Mucosa of rectum (tissue), 2 donors: Measurements from ENCODE around the gene AMFR.

Experiments used
- H3K27ac ChIP-seq, 2 donors: one replicate each; pipeline ENCODE4 v1.7.0; 2013; ENCODE audit warnings: inconsistent platforms in 2 of 2, low read depth in 2 of 2, low read length in 2 of 2
- H3K27me3 ChIP-seq, 2 donors: one replicate each; pipeline ENCODE4 v1.7.0; 2013; ENCODE audit warnings: low read length in 2 of 2; ENCODE audit not compliant: control insufficient read depth in 2 of 2, insufficient read depth in 2 of 2
- H3K36me3 ChIP-seq, 2 donors: one replicate each; pipeline ENCODE4 v1.7.0; 2013; ENCODE audit warnings: low read length in 2 of 2; ENCODE audit not compliant: control insufficient read depth in 2 of 2, insufficient read depth in 2 of 2
- H3K4me1 ChIP-seq, 2 donors: one replicate each; pipeline ENCODE4 v1.7.0; 2013; ENCODE audit warnings: low read length in 2 of 2, mild to moderate bottlenecking in 1 of 2; ENCODE audit not compliant: control insufficient read depth in 2 of 2, insufficient read depth in 2 of 2
- H3K4me3 ChIP-seq, 2 donors: one replicate each; pipeline ENCODE4 v1.7.0; 2013; ENCODE audit warnings: low read length in 2 of 2
- H3K9ac ChIP-seq, 2 donors: one replicate each; pipeline ENCODE4 v1.7.0; 2013; ENCODE audit warnings: low read length in 2 of 2, low read depth in 1 of 2, mild to moderate bottlenecking in 1 of 2
- H3K9me3 ChIP-seq, 2 donors: one replicate each; pipeline ENCODE4 v1.7.0; 2013; ENCODE audit warnings: low read length in 2 of 2; ENCODE audit not compliant: control insufficient read depth in 2 of 2
- donor health status: healthy.
- donor health status: Normal muscosa, but diverticular disease.

AMFR gene

GRCh38 chr16:56451753-56452689 is 26.7 kb upstream of the AMFR start:
- Histone ChIP-seq H3K36me3 (peaks cover 6 to 20% of the 10 kb centered on the region in 2 donors), H3K27ac (peak overlapping the region; percentile 81 to 84), H3K9me3 (no peaks in the 10 kb centered on the region), H3K4me3 (peak overlapping the region; percentile 89 to 98), H3K27me3 (no peaks in the 10 kb centered on the region), H3K9ac (peak overlapping the region; percentile 76 to 88), H3K4me1 (peaks cover 16% of the 10 kb centered on the region in 2 donors)

- H3K27me3 ChIP-seq: no peaks in the 10 kb centered on the region
- peak within 1 kb of the TSS; percentile 81 to 88 for H3K9ac ChIP-seq
- peaks cover 16% of the 10 kb centered on the region in 2 donors for H3K4me1 ChIP-seq
- peak within 1 kb of the TSS; percentile 89 to 98 for H3K4me3 ChIP-seq
- no peaks in the 10 kb centered on the region for H3K9me3 ChIP-seq
- peaks cover 2 to 20% of the 10 kb centered on the region in 2 donors for H3K36me3 ChIP-seq
- H3K27ac ChIP-seq: peak within 1 kb of the TSS; percentile 81 to 84
These were observed 25.8 kb upstream of the AMFR start, which contains the start of the genes NUDT21 and OGFOD1 for GRCh38 chr16:56450986-56451752. Gene NUDT21, minus strand, starts transcription at chr16:56451332. Its CDS starts 130 bp downstream, at chr16:56451202. Gene OGFOD1, plus strand, starts transcription at chr16:56451554. Its CDS starts 59 bp downstream, at chr16:56451613.

GRCh38 chr16:56450275-56450985 is 25.1 kb upstream of the AMFR start:
- H3K4me1 ChIP-seq: peaks cover 16% of the 10 kb centered on the region in 2 donors
- H3K27ac ChIP-seq: peak overlapping the region; percentile 71 to 81
- no peaks in the 10 kb centered on the region for H3K9me3 ChIP-seq
- H3K9ac ChIP-seq: peak overlapping the region; percentile 81 to 88
- peak overlapping the region; percentile 89 to 98 for H3K4me3 ChIP-seq
- peaks cover 2 to 20% of the 10 kb centered on the region in 2 donors for H3K36me3 ChIP-seq
- H3K27me3 ChIP-seq: no peaks in the 10 kb centered on the region

GRCh38 chr16:56448005-56448404 is 22.7 kb upstream of the AMFR start:
- H3K27ac ChIP-seq: no peak overlapping the region
- H3K4me3 ChIP-seq: no peak overlapping the region
- H3K4me1 ChIP-seq: peaks cover 16% of the 10 kb centered on the region in 2 donors
- peaks cover 4 to 22% of the 10 kb centered on the region in 2 donors for H3K36me3 ChIP-seq
- no peaks in the 10 kb centered on the region for H3K27me3 ChIP-seq
- H3K9ac ChIP-seq: no peak overlapping the region
- no peaks in the 10 kb centered on the region for H3K9me3 ChIP-seq

- Histone ChIP-seq H3K9ac (no peak overlapping the region), H3K9me3 (no peaks in the 10 kb centered on the region), H3K4me3 (no peak overlapping the region), H3K27ac (no peak overlapping the region), H3K4me1 (peaks cover 11 to 12% of the 10 kb centered on the region in 2 donors), H3K36me3 (peaks cover 6 to 22% of the 10 kb centered on the region in 2 donors), H3K27me3 (no peaks in the 10 kb centered on the region)
These were observed 21.9 kb upstream of the AMFR start for GRCh38 chr16:56447286-56447685.

GRCh38 chr16:56438038-56438437 is 12.7 kb upstream of the AMFR start:
- Histone ChIP-seq H3K9me3 (no peaks in the 10 kb centered on the region), H3K27ac (no peak overlapping the region), H3K4me3 (no peak overlapping the region), H3K27me3 (no peaks in the 10 kb centered on the region), H3K36me3 (peaks cover 45 to 52% of the 10 kb centered on the region in 2 donors), H3K4me1 (no peaks in the 10 kb centered on the region), H3K9ac (no peak overlapping the region)

- Histone ChIP-seq H3K27me3 (no peaks in the 10 kb centered on the region), H3K4me1 (no peaks in the 10 kb centered on the region), H3K36me3 (peaks cover 44 to 56% of the 10 kb centered on the region in 2 donors), H3K9me3 (no peaks in the 10 kb centered on the region), H3K9ac (no peak overlapping the region), H3K27ac (no peak overlapping the region), H3K4me3 (no peak overlapping the region)
These were observed 10.9 kb upstream of the AMFR start for GRCh38 chr16:56436258-56436657.

GRCh38 chr16:56428091-56428490 is 2.7 kb upstream of the AMFR start:
- no peak overlapping the region for H3K27ac ChIP-seq
- H3K4me3 ChIP-seq: no peak overlapping the region

GRCh38 chr16:56426585-56426984 is 1.2 kb upstream of the AMFR start:
- Histone ChIP-seq H3K9me3 (no peaks in the 10 kb centered on the region), H3K4me1 (peaks cover 6 to 13% of the 10 kb centered on the region in 2 donors), H3K27me3 (no peaks in the 10 kb centered on the region), H3K4me3 (no peak overlapping the region), H3K27ac (no peak overlapping the region), H3K9ac (no peak overlapping the region), H3K36me3 (peaks cover 6 to 8% of the 10 kb centered on the region in 2 donors)

More at GRCh38 chr16:56428091-56428490, 2.7 kb upstream of the AMFR start:
- Histone ChIP-seq H3K4me1 (peaks cover 6 to 11% of the 10 kb centered on the region in 2 donors), H3K9me3 (no peaks in the 10 kb centered on the region), H3K36me3 (peaks cover 12 to 15% of the 10 kb centered on the region in 2 donors), H3K9ac (no peak overlapping the region), H3K27me3 (no peaks in the 10 kb centered on the region)
